Activated CD8-positive, alpha-beta memory T cell treated with anti-CD3 and anti-CD28 coated beads, Interleukin-2, amount 50 U/mL, for 1 hour (primary cell): ENCODE measurements around the gene IER2.
"Not testable (repeated sequence)": the region's sequence is repeated elsewhere in the genome, so short reads cannot be mapped to it uniquely, and the experiment has no call there.

Experiments used
- DNase-seq: peaks from one replicate; pipeline ENCODE4 v3.0.0-alpha.2; 2020; ENCODE audit errors: extremely low read depth

The IER2 gene

GRCh38 chr19:13163609-13164342 is 13.6 kb downstream of the IER2 start:
- no peak for DNase-seq

GRCh38 chr19:13164343-13165161 is 14.3 kb downstream of the IER2 start:
- DNase-seq, result no peak

DNA sequence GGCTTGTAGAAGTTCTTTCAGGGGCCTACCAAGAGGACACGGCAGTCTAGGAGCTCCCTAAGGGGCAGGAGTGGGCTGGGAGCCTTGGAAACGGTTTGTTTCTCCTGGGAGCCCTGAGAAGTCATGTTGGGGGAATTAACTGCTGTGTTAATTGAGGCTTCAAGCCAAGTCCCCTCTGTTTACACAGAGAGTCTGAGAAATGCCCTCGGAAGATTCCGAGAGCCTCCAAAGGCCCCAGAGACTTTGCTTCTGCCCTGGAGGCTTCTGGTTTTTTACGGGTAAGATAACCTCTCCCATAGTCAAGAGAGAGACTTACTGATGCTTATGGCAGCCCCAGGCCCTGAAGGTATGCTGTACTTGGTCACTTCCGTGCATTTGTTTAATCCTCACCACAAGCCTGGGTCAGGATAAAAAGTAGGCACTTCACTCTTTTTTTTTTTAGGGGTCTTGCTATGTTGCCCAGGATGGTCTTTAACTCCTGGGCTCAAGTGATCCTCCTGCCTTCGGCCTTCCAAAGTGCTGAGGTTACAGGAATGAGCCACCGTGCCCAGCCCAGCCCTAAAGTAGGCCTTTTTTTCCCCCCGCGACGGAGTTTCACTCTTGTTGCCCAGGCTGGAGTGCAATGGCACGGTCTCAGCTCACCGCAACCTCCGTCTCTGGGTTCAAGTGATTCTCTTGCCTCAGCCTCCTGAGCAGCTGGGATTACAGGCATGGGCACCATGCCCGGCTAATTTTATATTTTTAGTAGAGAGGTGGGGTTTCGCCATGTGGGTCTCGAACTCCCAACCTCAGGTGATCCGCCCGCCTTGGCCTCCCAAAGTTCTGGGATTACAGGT is 15.2 kb downstream of the IER2 start:
- DNase-seq, result no peak

DNA sequence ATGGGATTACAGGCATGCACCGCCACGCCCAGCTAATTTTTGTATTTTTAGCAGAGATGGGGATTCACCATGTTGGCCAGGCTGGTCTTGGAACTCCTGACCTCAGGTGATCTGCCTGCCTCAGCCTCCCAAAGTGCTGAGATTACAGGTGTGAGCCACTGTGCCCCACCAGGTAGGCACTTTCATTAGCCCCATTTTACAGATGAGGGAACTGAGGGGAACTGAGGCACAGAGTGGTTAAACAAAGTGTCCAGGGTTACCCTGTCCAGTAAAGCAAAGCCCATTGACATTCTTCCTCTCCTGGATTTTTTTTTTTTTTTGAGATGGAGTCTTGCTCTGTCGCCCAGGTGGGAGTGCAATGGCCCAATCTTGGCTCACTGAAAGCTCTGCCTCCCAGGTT is 15.9 kb downstream of the IER2 start:
- DNase-seq, result not testable (repeated sequence)

DNA sequence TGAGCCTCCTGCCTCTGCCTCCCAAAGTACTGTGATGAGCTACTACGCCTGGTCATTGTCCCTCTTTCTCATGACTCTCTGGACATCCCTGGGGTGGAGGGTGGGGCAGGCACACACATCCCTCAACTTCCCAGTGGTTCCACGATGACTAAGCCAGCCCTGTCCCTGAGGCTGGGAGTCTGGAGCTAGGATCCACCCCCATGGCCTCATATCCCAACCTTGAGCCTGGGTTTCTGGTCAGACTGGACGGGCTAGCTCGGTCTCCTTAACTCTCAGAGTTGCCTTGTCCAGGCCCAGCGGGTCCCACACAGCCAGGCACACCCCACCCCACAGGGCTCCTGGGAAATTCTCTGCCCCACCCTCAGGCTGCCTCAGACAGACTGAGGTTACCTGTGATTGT is 19.6 kb downstream of the IER2 start:
- no peak for DNase-seq

- no peak for DNase-seq
These were observed 20.9 kb downstream of the IER2 start for GRCh38 chr19:13171146-13171545.

- no peak for DNase-seq
These were observed 22.3 kb downstream of the IER2 start for GRCh38 chr19:13172346-13173138.

GRCh38 chr19:13173139-13173737 is 23.0 kb downstream of the IER2 start:
- no peak for DNase-seq

DNA sequence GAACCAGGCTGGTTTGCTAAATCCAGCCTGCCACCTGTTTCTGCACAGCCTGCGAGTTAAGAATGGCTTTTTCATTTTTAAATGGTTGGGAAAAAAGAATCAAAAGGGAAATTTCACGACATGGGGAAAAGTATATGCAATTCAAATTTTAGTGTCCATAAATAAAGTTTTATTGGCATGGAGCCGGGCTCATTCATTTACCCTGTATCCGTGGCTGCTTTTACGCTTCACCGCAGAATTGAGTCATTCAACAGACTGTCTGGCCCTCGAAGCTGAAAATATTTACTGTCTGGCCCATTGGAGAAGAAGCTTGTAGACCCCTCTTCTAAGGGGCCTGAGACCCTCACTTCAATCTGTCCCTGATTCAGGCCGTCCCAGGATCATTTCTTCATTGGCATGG is 26.1 kb downstream of the IER2 start:
- DNase-seq, result no peak

- DNase-seq, result not testable (repeated sequence)
These were observed 27.4 kb downstream of the IER2 start for GRCh38 chr19:13177584-13177983.

- not testable (repeated sequence) for DNase-seq
These were observed 28.1 kb downstream of the IER2 start for GRCh38 chr19:13178291-13178690.

DNA sequence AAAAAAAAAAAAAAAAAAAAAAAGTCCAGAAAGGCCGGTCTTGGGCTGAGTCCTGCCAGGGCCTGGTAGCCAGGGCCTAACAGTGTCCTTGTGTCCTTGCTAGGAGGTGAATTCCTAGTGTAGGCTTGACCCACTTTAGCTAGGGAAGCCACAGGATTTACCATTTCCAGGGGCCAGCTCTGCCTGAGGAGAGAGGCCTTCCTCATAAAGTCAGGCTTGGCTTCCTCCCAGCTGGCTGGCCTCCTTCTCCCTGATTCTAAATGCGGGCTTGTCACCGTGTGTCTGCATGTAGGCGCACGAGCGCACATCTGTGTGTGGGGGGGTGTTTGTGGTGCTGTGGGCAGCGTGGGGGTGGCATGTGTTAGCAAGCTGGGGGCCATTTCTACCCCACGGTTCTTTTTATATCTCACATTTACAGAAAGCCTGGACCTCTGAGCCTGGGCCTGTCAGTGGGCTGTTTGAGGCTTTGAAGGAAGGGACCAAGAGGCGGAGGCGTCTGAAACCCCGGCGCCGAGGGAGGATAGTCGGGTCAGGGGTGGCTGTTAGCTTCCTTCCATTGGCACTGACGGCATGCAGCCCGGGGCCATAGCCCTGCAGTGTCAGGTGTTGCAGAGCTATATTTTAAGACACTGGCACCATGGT is 31.7 kb downstream of the IER2 start:
- DNase-seq, result no peak

DNA sequence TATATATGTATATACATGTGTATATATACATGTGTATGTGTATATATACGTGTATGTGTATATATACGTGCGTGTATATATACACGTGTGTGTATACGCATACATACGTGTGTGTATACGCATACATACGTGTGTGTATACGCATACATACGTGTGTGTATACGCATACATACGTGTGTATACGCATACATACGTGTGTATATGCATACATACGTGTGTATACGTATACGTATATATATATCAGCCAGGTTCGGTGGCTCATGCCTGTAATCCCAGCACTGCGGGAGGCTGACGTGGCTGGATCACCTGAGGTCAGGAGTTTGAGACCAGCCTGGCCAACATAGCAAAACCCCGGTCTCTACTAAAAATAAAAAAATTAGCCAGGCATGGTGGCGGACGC is 34.7 kb downstream of the IER2 start:
- DNase-seq, result not testable (repeated sequence)

DNA sequence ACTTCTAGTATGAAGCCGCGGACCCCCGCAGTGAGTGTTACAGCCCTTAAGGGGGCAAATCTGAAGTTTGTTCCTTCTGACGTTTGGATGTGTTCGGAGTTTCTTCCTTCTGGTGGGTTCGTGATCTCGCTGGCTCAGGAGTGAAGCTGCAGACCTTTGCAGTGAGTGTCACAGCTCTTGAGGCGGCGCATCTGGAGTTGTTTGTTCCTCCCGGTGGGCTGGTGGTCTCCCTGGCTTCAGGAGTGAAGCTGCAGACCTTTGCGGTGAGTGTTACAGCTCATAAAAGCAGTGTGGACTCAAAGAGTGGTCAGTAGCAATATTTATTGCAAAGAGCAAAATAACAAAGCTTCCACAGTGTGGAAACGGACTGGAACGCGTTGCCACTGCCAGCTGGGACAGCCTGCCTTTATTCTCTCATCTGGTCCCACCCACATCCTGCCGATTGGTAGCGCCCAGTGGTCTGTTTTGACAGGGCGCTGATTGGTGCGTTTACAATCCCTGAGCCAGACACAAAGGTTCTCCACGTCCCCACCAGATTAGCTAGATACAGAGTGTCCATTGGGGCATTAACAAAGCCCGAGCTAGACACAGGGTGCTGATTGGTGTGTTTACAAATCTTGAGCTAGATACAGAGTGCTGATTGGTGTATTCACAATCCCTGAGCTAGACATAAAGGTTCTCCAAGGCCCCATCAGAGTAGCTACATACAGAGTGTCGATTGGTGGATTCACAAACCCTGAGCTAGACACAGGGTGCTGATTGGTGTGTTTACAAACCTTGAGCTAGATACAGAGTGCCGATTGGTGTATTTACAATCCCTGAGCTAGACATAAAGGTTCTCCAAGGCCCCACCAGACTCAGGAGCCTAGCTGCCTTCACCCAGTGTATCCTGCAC is 35.8 kb downstream of the IER2 start:
- not testable (repeated sequence) for DNase-seq

GRCh38 chr19:13186688-13187087 is 36.5 kb downstream of the IER2 start:
- DNase-seq, result not testable (repeated sequence)

DNA sequence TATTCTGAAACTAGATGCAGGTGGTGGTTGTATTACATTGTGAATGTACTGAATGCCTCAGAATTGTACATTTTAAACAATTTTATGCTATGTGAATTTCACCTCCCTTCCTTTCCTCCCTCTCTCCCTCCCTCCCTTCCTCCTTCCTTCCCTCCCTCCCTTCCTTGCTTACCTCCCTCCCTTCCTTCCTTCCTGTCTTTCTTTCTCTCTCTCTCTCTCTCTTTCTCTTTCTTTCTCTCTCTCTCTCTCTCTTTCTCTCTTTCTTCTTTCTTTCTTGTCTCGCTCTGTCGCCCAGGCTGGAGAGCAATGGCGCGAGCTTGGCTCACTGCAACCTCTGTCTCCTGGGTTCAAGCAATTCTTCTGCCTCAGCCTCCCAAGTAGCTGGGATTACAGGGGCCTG is 37.2 kb downstream of the IER2 start:
- DNase-seq, result no peak

- no peak for DNase-seq
These were observed 39.4 kb downstream of the IER2 start for GRCh38 chr19:13189600-13189999.

GRCh38 chr19:13190781-13191540 is 40.8 kb downstream of the IER2 start:
- DNase-seq, result no peak

DNA sequence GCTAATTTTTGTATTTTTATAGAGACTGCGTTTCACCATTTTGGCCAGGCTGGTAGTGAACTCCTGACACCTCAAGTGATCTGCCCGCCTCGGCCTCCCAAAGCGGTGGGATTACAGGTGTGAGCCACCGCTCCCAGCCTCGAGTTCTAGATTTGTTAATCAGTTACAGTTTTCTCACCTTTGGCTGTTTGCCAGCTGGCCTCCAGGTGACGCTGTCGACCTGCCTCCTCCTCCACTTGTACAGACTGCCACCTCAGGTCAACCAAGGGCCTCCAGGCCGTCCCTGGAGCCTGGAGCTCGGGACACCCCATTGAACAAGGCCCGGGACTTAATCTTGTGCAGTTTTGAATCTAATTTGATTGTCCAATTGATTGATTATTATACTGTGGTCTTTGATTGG is 45.5 kb downstream of the IER2 start:
- DNase-seq, result no peak
